ENCODE results near the gene HCFC2. TPM values are rescaled to one million over a fixed set of nuclear protein-coding genes. Genes with fewer than 3 reads are reported as not detected.

The HCFC2 gene
- total and polyA plus RNA-seq, 8 donors: 16.7 to 26.8 (median 25.2) TPM

GRCh38 chr12:104050436-104050835 lies 13.9 kb upstream of the HCFC2 start:
- peaks cover 4 to 28% of the 10 kb centered on the region in 2 donors for H3K27me3 ChIP-seq
- no peaks in the 10 kb centered on the region for H3K36me3 ChIP-seq
- no peak for TF ChIP-seq CTCF (IDR thresholded peaks at IDR 0.05)
- intact Hi-C loops (cut with DNase I): no loop called here
- no peak for ATAC-seq
- no peaks in the 10 kb centered on the region for H3K9me3 ChIP-seq
- no peak for DNase-seq
- peaks cover under 1 to 2% of the 10 kb centered on the region in 2 donors for H3K4me1 ChIP-seq
- peak overlapping the region; percentile 10 to 24 for H3K4me3 ChIP-seq
- H3K27ac ChIP-seq: peak overlapping the region in 1 of 2 donors; percentile 65

- Histone ChIP-seq H3K36me3 (no peaks in the 10 kb centered on the region), H3K9me3 (no peaks in the 10 kb centered on the region), H3K27me3 (peaks cover 4 to 14% of the 10 kb centered on the region in 2 donors), H3K4me3 (no peak overlapping the region), H3K4me1 (peaks cover 2 to 9% of the 10 kb centered on the region in 2 donors), H3K27ac (no peak overlapping the region)
- no peak for DNase-seq
- no peak for ATAC-seq
- intact Hi-C loops (cut with DNase I): no loop called here
- no peak for TF ChIP-seq CTCF (IDR thresholded peaks at IDR 0.05)
These were observed 9.5 kb upstream of the HCFC2 start for GRCh38 chr12:104054681-104055346.

GRCh38 chr12:104055686-104056388 lies 8.5 kb upstream of the HCFC2 start:
- intact Hi-C loops (cut with DNase I): no loop called here
- Histone ChIP-seq H3K4me1 (peaks cover 0 to 9% of the 10 kb centered on the region in 2 donors), H3K36me3 (no peaks in the 10 kb centered on the region), H3K27me3 (peaks cover 4% of the 10 kb centered on the region in 2 donors), H3K9me3 (no peaks in the 10 kb centered on the region), H3K4me3 (no peak overlapping the region), H3K27ac (no peak overlapping the region)
- ATAC-seq (peak; percentile 94), DNase-seq (peak in 2 of 4 donors; percentile 25 to 87)
- no peak for TF ChIP-seq CTCF (IDR thresholded peaks at IDR 0.05)

- intact Hi-C loops (cut with DNase I): no loop called here
- H3K36me3 ChIP-seq: no peaks in the 10 kb centered on the region
- no peak overlapping the region for H3K27ac ChIP-seq
- H3K27me3 ChIP-seq: peaks cover 0 to 4% of the 10 kb centered on the region in 2 donors
- H3K9me3 ChIP-seq: no peaks in the 10 kb centered on the region
- H3K4me1 ChIP-seq: peaks cover 0 to 9% of the 10 kb centered on the region in 2 donors
- ATAC-seq (peak; percentile 35), DNase-seq (peak in 1 of 4 donors; percentile 26)
- no peak for TF ChIP-seq CTCF (IDR thresholded peaks at IDR 0.05)
- no peak overlapping the region for H3K4me3 ChIP-seq
These were observed 7.8 kb upstream of the HCFC2 start for GRCh38 chr12:104056419-104056972.

GRCh38 chr12:104057771-104058197 lies 6.5 kb upstream of the HCFC2 start:
- intact Hi-C loops (cut with DNase I): no loop called here
- H3K27ac ChIP-seq: no peak overlapping the region
- DNase-seq (no peak), ATAC-seq (no peak)
- H3K27me3 ChIP-seq: no peaks in the 10 kb centered on the region
- H3K4me1 ChIP-seq: peaks cover 0 to 9% of the 10 kb centered on the region in 2 donors
- H3K9me3 ChIP-seq: no peaks in the 10 kb centered on the region
- no peak overlapping the region for H3K4me3 ChIP-seq
- H3K36me3 ChIP-seq: no peaks in the 10 kb centered on the region
- TF ChIP-seq CTCF (IDR thresholded peaks at IDR 0.05): peak; percentile 25 to 44
